ENCODE data around the gene MUC15. TPM values are rescaled to one million over a fixed set of nuclear protein-coding genes. Genes with fewer than 3 reads are reported as not detected.

MUC15 gene, protein sequence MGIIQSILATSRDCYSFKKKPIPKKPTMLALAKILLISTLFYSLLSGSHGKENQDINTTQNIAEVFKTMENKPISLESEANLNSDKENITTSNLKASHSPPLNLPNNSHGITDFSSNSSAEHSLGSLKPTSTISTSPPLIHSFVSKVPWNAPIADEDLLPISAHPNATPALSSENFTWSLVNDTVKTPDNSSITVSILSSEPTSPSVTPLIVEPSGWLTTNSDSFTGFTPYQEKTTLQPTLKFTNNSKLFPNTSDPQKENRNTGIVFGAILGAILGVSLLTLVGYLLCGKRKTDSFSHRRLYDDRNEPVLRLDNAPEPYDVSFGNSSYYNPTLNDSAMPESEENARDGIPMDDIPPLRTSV
- total RNA-seq = not detected

GRCh38 chr11:26571861-26572654 lies at the start of gene MUC15:
MUC15 (minus strand) TSS chr11:26572263; CDS start chr11:26567094, 5,169 bp downstream.
- Mint-ChIP-seq H3K9me3 (peaks cover 9% of the 10 kb centered on the region), H3K4me1 (ENCODE audit: low read depth) (no peaks in the 10 kb centered on the region), H3K36me3 (ENCODE audit: low read depth) (no peaks in the 10 kb centered on the region), H3K27me3 (no peaks in the 10 kb centered on the region), H3K4me3 (no peak within 1 kb of the TSS), H3K27ac (no peak within 1 kb of the TSS)
- intact Hi-C loops (cut with micrococcal nuclease) = no loop called here
- ChIA-PET CTCF (no interaction called here), POLR2A (no interaction called here)
- TF ChIP-seq, protein P1, sequence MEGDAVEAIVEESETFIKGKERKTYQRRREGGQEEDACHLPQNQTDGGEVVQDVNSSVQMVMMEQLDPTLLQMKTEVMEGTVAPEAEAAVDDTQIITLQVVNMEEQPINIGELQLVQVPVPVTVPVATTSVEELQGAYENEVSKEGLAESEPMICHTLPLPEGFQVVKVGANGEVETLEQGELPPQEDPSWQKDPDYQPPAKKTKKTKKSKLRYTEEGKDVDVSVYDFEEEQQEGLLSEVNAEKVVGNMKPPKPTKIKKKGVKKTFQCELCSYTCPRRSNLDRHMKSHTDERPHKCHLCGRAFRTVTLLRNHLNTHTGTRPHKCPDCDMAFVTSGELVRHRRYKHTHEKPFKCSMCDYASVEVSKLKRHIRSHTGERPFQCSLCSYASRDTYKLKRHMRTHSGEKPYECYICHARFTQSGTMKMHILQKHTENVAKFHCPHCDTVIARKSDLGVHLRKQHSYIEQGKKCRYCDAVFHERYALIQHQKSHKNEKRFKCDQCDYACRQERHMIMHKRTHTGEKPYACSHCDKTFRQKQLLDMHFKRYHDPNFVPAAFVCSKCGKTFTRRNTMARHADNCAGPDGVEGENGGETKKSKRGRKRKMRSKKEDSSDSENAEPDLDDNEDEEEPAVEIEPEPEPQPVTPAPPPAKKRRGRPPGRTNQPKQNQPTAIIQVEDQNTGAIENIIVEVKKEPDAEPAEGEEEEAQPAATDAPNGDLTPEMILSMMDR (IDR thresholded peaks at IDR 0.05) = no peak
- no peak for ATAC-seq
- DNase-seq = no peak

GRCh38 chr11:26621132-26621531 lies 49.1 kb upstream of the MUC15 start:
- Mint-ChIP-seq H3K36me3 (ENCODE audit: low read depth) (no peaks in the 10 kb centered on the region), H3K4me1 (ENCODE audit: low read depth) (no peaks in the 10 kb centered on the region), H3K27ac (no peak overlapping the region), H3K27me3 (no peaks in the 10 kb centered on the region), H3K9me3 (peaks cover 5% of the 10 kb centered on the region), H3K4me3 (no peak overlapping the region)
- ChIA-PET POLR2A (no interaction called here), CTCF (no interaction called here)
- intact Hi-C loops (cut with micrococcal nuclease) = no loop called here
- ATAC-seq = no peak
- no peak for DNase-seq
- TF ChIP-seq, protein P1 (IDR thresholded peaks at IDR 0.05) = no peak

DNA sequence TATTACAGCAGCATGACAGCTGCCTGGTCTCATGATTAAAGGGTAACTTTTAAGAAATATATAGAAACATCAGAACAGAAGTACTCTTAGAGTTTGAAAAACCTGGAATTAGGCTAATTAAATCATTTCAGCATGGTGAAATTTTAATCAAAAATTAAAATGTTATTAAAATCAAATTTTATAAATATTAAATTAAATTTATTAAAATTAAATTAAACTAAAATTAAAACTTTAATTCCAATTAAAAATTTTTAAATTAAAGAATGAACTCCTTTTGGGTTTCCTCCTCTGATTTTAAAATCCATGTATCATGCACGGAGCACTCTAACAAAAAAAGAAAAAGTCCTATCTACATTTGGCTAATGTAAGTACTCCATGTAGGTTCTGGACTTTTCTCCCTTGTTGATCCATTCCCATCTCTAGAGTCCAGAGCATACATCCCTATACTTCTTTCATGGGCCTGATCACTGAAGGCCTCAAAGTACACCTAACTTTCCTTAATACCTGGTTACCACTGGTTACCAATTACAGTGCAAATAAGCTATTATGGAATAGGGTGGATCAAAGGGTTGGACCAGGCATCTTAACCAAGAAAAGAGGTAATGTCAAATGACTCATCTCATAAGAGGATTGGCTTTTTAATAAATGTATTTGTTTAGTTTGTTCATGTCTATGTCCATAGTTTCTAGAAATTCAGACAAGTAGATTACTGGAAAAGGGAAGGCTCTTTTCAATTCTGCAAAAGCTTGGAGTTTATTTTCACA lies 48.4 kb upstream of the MUC15 start:
- TF ChIP-seq, protein P1 (IDR thresholded peaks at IDR 0.05) = no peak
- no peaks in the 10 kb centered on the region for H3K27me3 Mint-ChIP-seq
- intact Hi-C loops (cut with micrococcal nuclease) = no loop called here
- ATAC-seq (no peak), DNase-seq (no peak)
- CTCF ChIA-PET = no interaction called here
- H3K4me3 Mint-ChIP-seq = no peak overlapping the region
- POLR2A ChIA-PET = no interaction called here
- peaks cover 5% of the 10 kb centered on the region for H3K9me3 Mint-ChIP-seq
- H3K4me1 Mint-ChIP-seq (ENCODE audit: low read depth) = no peaks in the 10 kb centered on the region
- H3K36me3 Mint-ChIP-seq (ENCODE audit: low read depth) = no peaks in the 10 kb centered on the region
- no peak overlapping the region for H3K27ac Mint-ChIP-seq

- DNase-seq (no peak), ATAC-seq (no peak)
- no peaks in the 10 kb centered on the region for H3K27me3 Mint-ChIP-seq
- no peak overlapping the region for H3K4me3 Mint-ChIP-seq
- no peaks in the 10 kb centered on the region for H3K4me1 Mint-ChIP-seq (ENCODE audit: low read depth)
- peaks cover 3% of the 10 kb centered on the region for H3K9me3 Mint-ChIP-seq
- intact Hi-C loops (cut with micrococcal nuclease) = no loop called here
- no peaks in the 10 kb centered on the region for H3K36me3 Mint-ChIP-seq (ENCODE audit: low read depth)
- POLR2A ChIA-PET = no interaction called here
- CTCF ChIA-PET = no interaction called here
- TF ChIP-seq, protein P1 (IDR thresholded peaks at IDR 0.05) = no peak
- no peak overlapping the region for H3K27ac Mint-ChIP-seq
Measured at GRCh38 chr11:26618441-26618840, 46.4 kb upstream of the MUC15 start.

Measured in activated CD8-positive, alpha-beta T cell treated with anti-CD3 and anti-CD28 coated beads for 36 hours (primary cell).